Measurements from ENCODE around the gene PRRT3.
A peak's percentile ranks its signal among the peaks of the same experiment; 100 is the strongest.
"Not testable (repeated sequence)": the region's sequence is repeated elsewhere in the genome, so short reads cannot be mapped to it uniquely, and the experiment has no call there.

Gene PRRT3

GRCh38 chr3:9946112-9947024, 5.8 kb downstream of the PRRT3 start:
- H3K27me3 ChIP-seq (ENCODE audit: low read depth, low read length) = no peaks in the 10 kb centered on the region
- peak overlapping the region; percentile 31 for H3K27ac ChIP-seq (ENCODE audit: low read length)
- H3K36me3 ChIP-seq (ENCODE audit: control insufficient read depth in 1 of 2, insufficient read depth in 2 of 2, low read length in 2 of 2) = peaks cover 5 to 23% of the 10 kb centered on the region in 2 donors
- no peaks in the 10 kb centered on the region for H3K9me3 ChIP-seq (ENCODE audit: control insufficient read depth in 1 of 2, low read length in 2 of 2)
- H3K4me1 ChIP-seq (ENCODE audit: control insufficient read depth in 1 of 2, insufficient read depth in 2 of 2, low read length in 2 of 2) = peaks cover 0 to 8% of the 10 kb centered on the region in 2 donors
- peak overlapping the region; percentile 61 to 71 for H3K4me3 ChIP-seq (ENCODE audit: low read depth in 1 of 2, low read length in 2 of 2)

GRCh38 chr3:9945358-9945757, 6.8 kb downstream of the PRRT3 start:
- H3K4me1 ChIP-seq (ENCODE audit: control insufficient read depth in 1 of 2, insufficient read depth in 2 of 2, low read length in 2 of 2) = peaks cover 0 to 4% of the 10 kb centered on the region in 2 donors
- H3K9me3 ChIP-seq (ENCODE audit: control insufficient read depth in 1 of 2, low read length in 2 of 2) = no peaks in the 10 kb centered on the region
- no peak overlapping the region for H3K4me3 ChIP-seq (ENCODE audit: low read depth in 1 of 2, low read length in 2 of 2)
- no peak overlapping the region for H3K27ac ChIP-seq (ENCODE audit: low read length)
- H3K27me3 ChIP-seq (ENCODE audit: low read depth, low read length) = no peaks in the 10 kb centered on the region
- peaks cover 5 to 30% of the 10 kb centered on the region in 2 donors for H3K36me3 ChIP-seq (ENCODE audit: control insufficient read depth in 1 of 2, insufficient read depth in 2 of 2, low read length in 2 of 2)

- Histone ChIP-seq H3K36me3 (ENCODE audit: control insufficient read depth in 1 of 2, insufficient read depth in 2 of 2, low read length in 2 of 2) (peaks cover 5 to 26% of the 10 kb centered on the region in 2 donors), H3K27ac (ENCODE audit: low read length) (no peak overlapping the region), H3K4me1 (ENCODE audit: control insufficient read depth in 1 of 2, insufficient read depth in 2 of 2, low read length in 2 of 2) (peaks cover 0 to 4% of the 10 kb centered on the region in 2 donors), H3K9me3 (ENCODE audit: control insufficient read depth in 1 of 2, low read length in 2 of 2) (no peaks in the 10 kb centered on the region), H3K27me3 (ENCODE audit: low read depth, low read length) (no peaks in the 10 kb centered on the region), H3K4me3 (ENCODE audit: low read depth in 1 of 2, low read length in 2 of 2) (no peak overlapping the region)
These were observed 7.9 kb downstream of the PRRT3 start for GRCh38 chr3:9944271-9944670.

GRCh38 chr3:9942934-9943690, 9.1 kb downstream of the PRRT3 start:
- H3K27ac ChIP-seq (ENCODE audit: low read length) = no peak overlapping the region
- no peaks in the 10 kb centered on the region for H3K9me3 ChIP-seq (ENCODE audit: control insufficient read depth in 1 of 2, low read length in 2 of 2)
- H3K36me3 ChIP-seq (ENCODE audit: control insufficient read depth in 1 of 2, insufficient read depth in 2 of 2, low read length in 2 of 2) = peaks cover 5 to 30% of the 10 kb centered on the region in 2 donors
- H3K27me3 ChIP-seq (ENCODE audit: low read depth, low read length) = no peaks in the 10 kb centered on the region
- H3K4me1 ChIP-seq (ENCODE audit: control insufficient read depth in 1 of 2, insufficient read depth in 2 of 2, low read length in 2 of 2) = peaks cover 0 to 4% of the 10 kb centered on the region in 2 donors
- H3K4me3 ChIP-seq (ENCODE audit: low read depth in 1 of 2, low read length in 2 of 2) = no peak overlapping the region

- Histone ChIP-seq H3K4me1 (ENCODE audit: control insufficient read depth in 1 of 2, insufficient read depth in 2 of 2, low read length in 2 of 2) (no peaks in the 10 kb centered on the region), H3K4me3 (ENCODE audit: low read depth in 1 of 2, low read length in 2 of 2) (no peak overlapping the region), H3K27me3 (ENCODE audit: low read depth, low read length) (no peaks in the 10 kb centered on the region), H3K36me3 (ENCODE audit: control insufficient read depth in 1 of 2, insufficient read depth in 2 of 2, low read length in 2 of 2) (peaks cover 10 to 38% of the 10 kb centered on the region in 2 donors), H3K9me3 (ENCODE audit: control insufficient read depth in 1 of 2, low read length in 2 of 2) (no peaks in the 10 kb centered on the region), H3K27ac (ENCODE audit: low read length) (no peak overlapping the region)
These were observed 10.0 kb downstream of the PRRT3 start for GRCh38 chr3:9942164-9942563.

GRCh38 chr3:9940746-9941145, 11.5 kb downstream of the PRRT3 start:
- no peaks in the 10 kb centered on the region for H3K9me3 ChIP-seq (ENCODE audit: control insufficient read depth in 1 of 2, low read length in 2 of 2)
- peaks cover 17 to 38% of the 10 kb centered on the region in 2 donors for H3K36me3 ChIP-seq (ENCODE audit: control insufficient read depth in 1 of 2, insufficient read depth in 2 of 2, low read length in 2 of 2)

GRCh38 chr3:9939906-9940305, 12.3 kb downstream of the PRRT3 start:
- H3K4me1 ChIP-seq (ENCODE audit: control insufficient read depth in 1 of 2, insufficient read depth in 2 of 2, low read length in 2 of 2); H3K4me3 ChIP-seq (ENCODE audit: low read depth in 1 of 2, low read length in 2 of 2): not testable (repeated sequence)
- peaks cover 23 to 38% of the 10 kb centered on the region in 2 donors for H3K36me3 ChIP-seq (ENCODE audit: control insufficient read depth in 1 of 2, insufficient read depth in 2 of 2, low read length in 2 of 2)

More at GRCh38 chr3:9940746-9941145, 11.5 kb downstream of the PRRT3 start:
- H3K4me1 ChIP-seq (ENCODE audit: control insufficient read depth in 1 of 2, insufficient read depth in 2 of 2, low read length in 2 of 2) = peaks cover under 1% of the 10 kb centered on the region in 2 donors
- H3K27me3 ChIP-seq (ENCODE audit: low read depth, low read length) = no peaks in the 10 kb centered on the region
- no peak overlapping the region for H3K27ac ChIP-seq (ENCODE audit: low read length)
- H3K4me3 ChIP-seq (ENCODE audit: low read depth in 1 of 2, low read length in 2 of 2) = no peak overlapping the region

GRCh38 chr3:9938966-9939365, 13.2 kb downstream of the PRRT3 start:
- H3K4me1 ChIP-seq (ENCODE audit: control insufficient read depth in 1 of 2, insufficient read depth in 2 of 2, low read length in 2 of 2) = peaks cover 15 to 17% of the 10 kb centered on the region in 2 donors
- no peak overlapping the region for H3K4me3 ChIP-seq (ENCODE audit: low read depth in 1 of 2, low read length in 2 of 2)
- no peaks in the 10 kb centered on the region for H3K9me3 ChIP-seq (ENCODE audit: control insufficient read depth in 1 of 2, low read length in 2 of 2)
- H3K27me3 ChIP-seq (ENCODE audit: low read depth, low read length) = no peaks in the 10 kb centered on the region
- peaks cover 21 to 35% of the 10 kb centered on the region in 2 donors for H3K36me3 ChIP-seq (ENCODE audit: control insufficient read depth in 1 of 2, insufficient read depth in 2 of 2, low read length in 2 of 2)
- no peak overlapping the region for H3K27ac ChIP-seq (ENCODE audit: low read length)

More at GRCh38 chr3:9939906-9940305, 12.3 kb downstream of the PRRT3 start:
- not testable (repeated sequence) for H3K27me3 ChIP-seq (ENCODE audit: low read depth, low read length); H3K9me3 ChIP-seq (ENCODE audit: control insufficient read depth in 1 of 2, low read length in 2 of 2); H3K27ac ChIP-seq (ENCODE audit: low read length)

GRCh38 chr3:9937486-9938238, 14.5 kb downstream of the PRRT3 start:
- peaks cover 18 to 23% of the 10 kb centered on the region in 2 donors for H3K36me3 ChIP-seq (ENCODE audit: control insufficient read depth in 1 of 2, insufficient read depth in 2 of 2, low read length in 2 of 2)

GRCh38 chr3:9935966-9936510, 16.2 kb downstream of the PRRT3 start:
- Histone ChIP-seq H3K4me1 (ENCODE audit: control insufficient read depth in 1 of 2, insufficient read depth in 2 of 2, low read length in 2 of 2) (peaks cover 15 to 21% of the 10 kb centered on the region in 2 donors), H3K4me3 (ENCODE audit: low read depth in 1 of 2, low read length in 2 of 2) (no peak overlapping the region), H3K9me3 (ENCODE audit: control insufficient read depth in 1 of 2, low read length in 2 of 2) (no peaks in the 10 kb centered on the region), H3K27me3 (ENCODE audit: low read depth, low read length) (no peaks in the 10 kb centered on the region), H3K27ac (ENCODE audit: low read length) (no peak overlapping the region), H3K36me3 (ENCODE audit: control insufficient read depth in 1 of 2, insufficient read depth in 2 of 2, low read length in 2 of 2) (peaks cover 17 to 18% of the 10 kb centered on the region in 2 donors)

More at GRCh38 chr3:9937486-9938238, 14.5 kb downstream of the PRRT3 start:
- Histone ChIP-seq H3K27ac (ENCODE audit: low read length) (no peak overlapping the region), H3K4me3 (ENCODE audit: low read depth in 1 of 2, low read length in 2 of 2) (no peak overlapping the region), H3K9me3 (ENCODE audit: control insufficient read depth in 1 of 2, low read length in 2 of 2) (no peaks in the 10 kb centered on the region), H3K27me3 (ENCODE audit: low read depth, low read length) (no peaks in the 10 kb centered on the region), H3K4me1 (ENCODE audit: control insufficient read depth in 1 of 2, insufficient read depth in 2 of 2, low read length in 2 of 2) (peaks cover 15 to 18% of the 10 kb centered on the region in 2 donors)
